HG02759 (cell line): Measurements from ENCODE around the gene NAPB.
"Not testable (repeated sequence)": the region's sequence is repeated elsewhere in the genome, so short reads cannot be mapped to it uniquely, and the experiment has no call there.

Experiments
- ATAC-seq: cut with Tn5 transposase; IDR thresholded peaks from one replicate; pipeline ENCODE4 v1.9.1; 2021; ENCODE audit warnings: mild to moderate bottlenecking, moderate library complexity; ENCODE audit not compliant: unreplicated experiment

The NAPB gene

GRCh38 chr20:23349338-23350195 lies 71.7 kb downstream of the NAPB start:
- peak; percentile 50 for ATAC-seq

- ATAC-seq = not testable (repeated sequence)
Measured at GRCh38 chr20:23348510-23348909, 72.8 kb downstream of the NAPB start.

GRCh38 chr20:23347791-23348190 lies 73.5 kb downstream of the NAPB start:
- ATAC-seq = no peak

GRCh38 chr20:23346002-23346401 lies 75.3 kb downstream of the NAPB start:
- no peak for ATAC-seq

GRCh38 chr20:23344336-23344735 lies 77.0 kb downstream of the NAPB start:
- no peak for ATAC-seq

- ATAC-seq = no peak
Measured at GRCh38 chr20:23343590-23343989, 77.7 kb downstream of the NAPB start.

GRCh38 chr20:23341073-23341472 lies 80.2 kb downstream of the NAPB start:
- peak; percentile 49 for ATAC-seq

GRCh38 chr20:23340524-23340923 lies 80.8 kb downstream of the NAPB start:
- ATAC-seq = no peak

- no peak for ATAC-seq
Measured at GRCh38 chr20:23339986-23340385, 81.3 kb downstream of the NAPB start.

- ATAC-seq = no peak
Measured at GRCh38 chr20:23337312-23337711, 84.0 kb downstream of the NAPB start.

GRCh38 chr20:23336476-23336875 lies 84.8 kb downstream of the NAPB start:
- ATAC-seq = no peak

GRCh38 chr20:23335521-23335920 lies 85.8 kb downstream of the NAPB start:
- ATAC-seq = no peak

GRCh38 chr20:23334111-23334510 lies 87.2 kb downstream of the NAPB start:
- ATAC-seq = no peak

GRCh38 chr20:23332467-23332866 lies 88.8 kb downstream of the NAPB start:
- no peak for ATAC-seq

- ATAC-seq = no peak
Measured at GRCh38 chr20:23331450-23332350, 89.6 kb downstream of the NAPB start.

- ATAC-seq = no peak
Measured at GRCh38 chr20:23327617-23328333, 93.5 kb downstream of the NAPB start.

- no peak for ATAC-seq
Measured at GRCh38 chr20:23326774-23327173, 94.5 kb downstream of the NAPB start.

- ATAC-seq = no peak
Measured at GRCh38 chr20:23325107-23325506, 96.2 kb downstream of the NAPB start.
